Transverse colon (tissue), 4 donors: ENCODE data around the gene THSD4.
"Not testable (repeated sequence)": the region's sequence is repeated elsewhere in the genome, so short reads cannot be mapped to it uniquely, and the experiment has no call there.

Experiments
- CTCF ChIP-seq, 5 experiments: fragments of 200-600 bp in 3 of 5; fragments of 450-650 bp in 2 of 5; sonication (generic) in 3 of 5; IDR thresholded peaks; 1 replicate in 2 of 5; 2 replicates in 3 of 5; pipeline ENCODE4 v1.5.1; 2016 to 2017; ENCODE audit warnings: antibody characterized with exemption in 5 of 5, inconsistent platforms in 3 of 5, mild to moderate bottlenecking in 2 of 5, moderate library complexity in 1 of 5
- EP300 ChIP-seq: sonication (generic); formaldehyde crosslinking; IDR thresholded peaks from one replicate; pipeline ENCODE4 v1.6.1; 2017; ENCODE audit warnings: antibody characterized with exemption, low read depth
- POLR2A ChIP-seq: fragments of 450-650 bp; IDR thresholded peaks from one replicate; pipeline ENCODE4 v1.6.1; 2016; ENCODE audit warnings: antibody characterized with exemption, mild to moderate bottlenecking, moderate library complexity
- POLR2AphosphoS5 ChIP-seq, 3 donors: sonication (generic); formaldehyde crosslinking; IDR thresholded peaks; one replicate each; pipeline ENCODE4 v1.6.1; 2016; ENCODE audit warnings: antibody characterized with exemption in 3 of 3

DNA sequence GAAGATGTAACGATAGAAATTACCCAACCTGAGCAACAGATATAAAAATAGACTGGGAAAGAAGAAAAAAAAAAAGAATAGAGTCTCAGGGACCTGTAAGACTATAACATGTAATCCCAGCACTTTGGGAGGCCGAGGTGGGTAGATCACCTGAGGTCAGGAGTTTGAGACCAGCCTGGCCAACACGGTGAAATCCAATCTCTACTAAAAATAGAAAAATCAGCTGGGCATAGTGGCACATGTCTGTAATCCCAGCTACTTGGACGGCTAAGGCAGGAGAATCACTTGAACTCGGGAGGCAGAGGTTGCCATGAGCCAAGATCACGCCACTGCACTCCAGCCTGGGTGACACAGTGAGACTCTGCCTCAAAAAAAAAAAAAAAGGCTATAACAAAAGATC lies 12.9 kb downstream of the THSD4 start:
- not testable (repeated sequence) for TF ChIP-seq CTCF (IDR thresholded peaks at IDR 0.05); POLR2A; POLR2AphosphoS5 (IDR thresholded peaks at IDR 0.05); EP300
